ENCODE measurements around the gene MRPL24.

- no peak for TF ChIP-seq KLF1 (tag by site-specific recombination; IDR thresholded peaks at IDR 0.05)
- TF ChIP-seq, protein P1, sequence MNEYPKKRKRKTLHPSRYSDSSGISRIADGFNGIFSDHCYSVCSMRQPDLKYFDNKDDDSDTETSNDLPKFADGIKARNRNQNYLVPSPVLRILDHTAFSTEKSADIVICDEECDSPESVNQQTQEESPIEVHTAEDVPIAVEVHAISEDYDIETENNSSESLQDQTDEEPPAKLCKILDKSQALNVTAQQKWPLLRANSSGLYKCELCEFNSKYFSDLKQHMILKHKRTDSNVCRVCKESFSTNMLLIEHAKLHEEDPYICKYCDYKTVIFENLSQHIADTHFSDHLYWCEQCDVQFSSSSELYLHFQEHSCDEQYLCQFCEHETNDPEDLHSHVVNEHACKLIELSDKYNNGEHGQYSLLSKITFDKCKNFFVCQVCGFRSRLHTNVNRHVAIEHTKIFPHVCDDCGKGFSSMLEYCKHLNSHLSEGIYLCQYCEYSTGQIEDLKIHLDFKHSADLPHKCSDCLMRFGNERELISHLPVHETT (tag by site-specific recombination; IDR thresholded peaks at IDR 0.05): no peak
Observed at GRCh38 chr1:156744344-156744743, 3.5 kb upstream of the MRPL24 start.

Measured in HEK293 (cell line).